Trophoblast cell (in vitro differentiated cells and primary cell): Measurements from ENCODE around the gene SLC35A4.
A peak's percentile ranks its signal among the peaks of the same experiment; 100 is the strongest.

Source experiments
- DNase-seq, 2 donors: peaks; one replicate each; pipeline ENCODE4 v3.0.0-alpha.2; 2016
- H2AFZ ChIP-seq: 2 replicates; pipeline ENCODE4 v1.6.1; 2013; ENCODE audit warnings: low read length, moderate library complexity, mild to moderate bottlenecking; ENCODE audit not compliant: insufficient read depth, poor library complexity
- H2AK5ac ChIP-seq: 2 replicates; pipeline ENCODE4 v1.6.1; 2013; ENCODE audit warnings: mild to moderate bottlenecking, low read length
- H2BK120ac ChIP-seq: 2 replicates; pipeline ENCODE4 v1.6.1; 2013; ENCODE audit warnings: low read length, mild to moderate bottlenecking, moderate library complexity; ENCODE audit not compliant: insufficient read depth, poor library complexity
- H2BK12ac ChIP-seq: 2 replicates; pipeline ENCODE4 v1.6.1; 2013; ENCODE audit warnings: mild to moderate bottlenecking, low read length, moderate library complexity
- H2BK5ac ChIP-seq: 2 replicates; pipeline ENCODE4 v1.6.1; 2013; ENCODE audit warnings: low read length, low read depth, moderate library complexity, mild to moderate bottlenecking; ENCODE audit not compliant: poor library complexity
- H3K14ac ChIP-seq: 2 replicates; pipeline ENCODE4 v1.6.1; 2013; ENCODE audit warnings: mild to moderate bottlenecking, low read length
- H3K18ac ChIP-seq: 2 replicates; pipeline ENCODE4 v1.6.1; 2013; ENCODE audit warnings: mild to moderate bottlenecking, low read length
- H3K23ac ChIP-seq: 2 replicates; pipeline ENCODE4 v1.6.1; 2013; ENCODE audit warnings: low read length
- H3K27ac ChIP-seq: 2 replicates; pipeline ENCODE4 v1.5.1; 2013; ENCODE audit warnings: low read depth, mild to moderate bottlenecking, inconsistent platforms, low read length, moderate library complexity
- H3K27me3 ChIP-seq: 2 replicates; pipeline ENCODE4 v1.6.1; 2013; ENCODE audit warnings: inconsistent platforms, mild to moderate bottlenecking, low read length, moderate library complexity; ENCODE audit not compliant: insufficient read depth
- H3K36me3 ChIP-seq, 2 experiments: 1 replicate in 1 of 2; 2 replicates in 1 of 2; pipeline ENCODE4 v1.6.1; 2013; ENCODE audit warnings: low read length in 2 of 2, mild to moderate bottlenecking in 2 of 2, moderate library complexity in 1 of 2; ENCODE audit not compliant: insufficient read depth in 2 of 2, control insufficient read depth in 1 of 2
- H3K4ac ChIP-seq: 2 replicates; pipeline ENCODE4 v1.6.1; 2013; ENCODE audit warnings: low read depth, mild to moderate bottlenecking, low read length, moderate library complexity
- H3K4me1 ChIP-seq, 2 experiments: 1 replicate in 1 of 2; 2 replicates in 1 of 2; pipeline ENCODE4 v1.6.1; 2013; ENCODE audit warnings: low read length in 2 of 2, mild to moderate bottlenecking in 2 of 2, moderate library complexity in 1 of 2; ENCODE audit not compliant: insufficient read depth in 2 of 2, control insufficient read depth in 1 of 2
- H3K4me2 ChIP-seq: 2 replicates; pipeline ENCODE4 v1.6.1; 2013; ENCODE audit warnings: inconsistent platforms, mild to moderate bottlenecking, low read length, moderate library complexity
- H3K4me3 ChIP-seq: 2 replicates; pipeline ENCODE4 v1.5.1; 2013; ENCODE audit warnings: mild to moderate bottlenecking, low read depth, low read length, inconsistent platforms
- H3K79me1 ChIP-seq: one replicate; pipeline ENCODE4 v1.6.1; 2013; ENCODE audit warnings: low read length
- H3K79me2 ChIP-seq: 2 replicates; pipeline ENCODE4 v1.6.1; 2013; ENCODE audit warnings: low read length, mild to moderate bottlenecking; ENCODE audit not compliant: control insufficient read depth, insufficient read depth, poor library complexity
- H3K9ac ChIP-seq: 2 replicates; pipeline ENCODE4 v1.6.1; 2013; ENCODE audit warnings: mild to moderate bottlenecking, low read length
- H3K9me3 ChIP-seq: 2 replicates; pipeline ENCODE4 v1.6.1; 2013; ENCODE audit warnings: low read depth, mild to moderate bottlenecking, control low read depth, inconsistent platforms, low read length; ENCODE audit not compliant: insufficient read depth
- H4K12ac ChIP-seq: 2 replicates; pipeline ENCODE4 v1.6.1; 2013; ENCODE audit warnings: low read depth, mild to moderate bottlenecking, low read length, moderate library complexity
- H4K8ac ChIP-seq: 2 replicates; pipeline ENCODE4 v1.6.1; 2013; ENCODE audit warnings: low read depth, mild to moderate bottlenecking, low read length, moderate library complexity
- H4K91ac ChIP-seq: one replicate; pipeline ENCODE4 v1.6.1; 2013; ENCODE audit warnings: low read depth, mild to moderate bottlenecking, low read length, moderate library complexity
- WGBS: extraction: QIAGEN DNeasy Blood & Tissue Kit; methylation state at CpG from one replicate; pipeline ENCODE4 v1.1.7; 2013; ENCODE audit warnings: missing lambda C conversion rate; ENCODE audit not compliant: insufficient read length, insufficient coverage; ENCODE audit errors: extremely low coverage; 5-methylcytosine and 5-hydroxymethylcytosine counted together

SLC35A4 gene

GRCh38 chr5:140556438-140556837 is 8.2 kb upstream of the SLC35A4 start:
- peak overlapping the region; percentile 32 for H3K4ac ChIP-seq
- DNase-seq = no peak
- H3K27me3 ChIP-seq = no peaks in the 10 kb centered on the region
- no peak overlapping the region for H2AK5ac ChIP-seq
- H3K4me1 ChIP-seq = peaks cover 4 to 9% of the 10 kb centered on the region in 2 experiments
- no peak overlapping the region for H2BK12ac ChIP-seq
- H3K4me2 ChIP-seq = peak overlapping the region; percentile 61
- H3K79me2 ChIP-seq = peaks cover 7% of the 10 kb centered on the region
- no peak overlapping the region for H3K4me3 ChIP-seq
- no peak overlapping the region for H2BK5ac ChIP-seq
- H2BK120ac ChIP-seq = no peak overlapping the region
- peaks cover 13% of the 10 kb centered on the region in 2 experiments for H3K36me3 ChIP-seq
- no peak overlapping the region for H3K14ac ChIP-seq
- H3K9ac ChIP-seq = no peak overlapping the region
- H4K8ac ChIP-seq = no peak overlapping the region
- H3K23ac ChIP-seq = no peak overlapping the region
- H4K12ac ChIP-seq = no peak overlapping the region
- H3K79me1 ChIP-seq = peaks cover 8% of the 10 kb centered on the region
- H3K27ac ChIP-seq = no peak overlapping the region
- H3K18ac ChIP-seq = no peak overlapping the region
- no peak overlapping the region for H2AFZ ChIP-seq
- WGBS = no CpG with 5 or more reads among the region's 6 CpGs
- H4K91ac ChIP-seq = no peak overlapping the region
- H3K9me3 ChIP-seq = no peaks in the 10 kb centered on the region

GRCh38 chr5:140557136-140557805 is 7.4 kb upstream of the SLC35A4 start, which contains the start of gene SRA1:
SRA1 (minus strand) TSS chr5:140557473; CDS start chr5:140557452, 21 bp downstream.
- peak within 1 kb of the TSS; percentile 92 for H3K9ac ChIP-seq
- H3K4me2 ChIP-seq = peak within 1 kb of the TSS; percentile 61
- peak within 1 kb of the TSS; percentile 81 for H3K4ac ChIP-seq
- DNase-seq = peak; percentile 95
- peaks cover 4 to 9% of the 10 kb centered on the region in 2 experiments for H3K4me1 ChIP-seq
- H3K79me1 ChIP-seq = peaks cover 8% of the 10 kb centered on the region
- peak within 1 kb of the TSS; percentile 87 for H2AFZ ChIP-seq
- peak within 1 kb of the TSS; percentile 89 for H4K12ac ChIP-seq
- H3K18ac ChIP-seq = peak within 1 kb of the TSS; percentile 90
- peaks cover 7% of the 10 kb centered on the region for H3K79me2 ChIP-seq
- no CpG with 5 or more reads among the region's 46 CpGs for WGBS
- no peak within 1 kb of the TSS for H3K23ac ChIP-seq
- H3K9me3 ChIP-seq = no peaks in the 10 kb centered on the region
- peak within 1 kb of the TSS; percentile 40 for H3K27ac ChIP-seq
- peak within 1 kb of the TSS; percentile 85 for H3K4me3 ChIP-seq
- H2BK12ac ChIP-seq = peak within 1 kb of the TSS; percentile 7
- H3K36me3 ChIP-seq = peaks cover 8 to 13% of the 10 kb centered on the region in 2 experiments
- peak within 1 kb of the TSS; percentile 94 for H3K14ac ChIP-seq
- peak within 1 kb of the TSS; percentile 77 for H2BK5ac ChIP-seq
- peak within 1 kb of the TSS; percentile 87 for H4K91ac ChIP-seq
- H2BK120ac ChIP-seq = peak within 1 kb of the TSS; percentile 46
- peak within 1 kb of the TSS; percentile 97 for H4K8ac ChIP-seq
- peak within 1 kb of the TSS; percentile 87 for H2AK5ac ChIP-seq
- H3K27me3 ChIP-seq = no peaks in the 10 kb centered on the region

- Histone ChIP-seq H3K4me1 (peaks cover 4 to 9% of the 10 kb centered on the region in 2 experiments), H3K4me2 (no peak overlapping the region), H3K18ac (no peak overlapping the region), H4K8ac (peak overlapping the region; percentile 87), H2BK5ac (peak overlapping the region; percentile 24), H3K4me3 (no peak overlapping the region), H3K9me3 (no peaks in the 10 kb centered on the region), H4K91ac (peak overlapping the region; percentile 87), H3K9ac (no peak overlapping the region), H3K79me1 (peaks cover 8% of the 10 kb centered on the region), H3K27ac (peak overlapping the region; percentile 30), H2BK120ac (no peak overlapping the region), H3K36me3 (peaks cover 8 to 13% of the 10 kb centered on the region in 2 experiments), H3K23ac (no peak overlapping the region), H2BK12ac (peak overlapping the region; percentile 7), H2AK5ac (peak overlapping the region; percentile 25), H3K4ac (no peak overlapping the region), H3K27me3 (no peaks in the 10 kb centered on the region), H4K12ac (peak overlapping the region; percentile 86), H3K79me2 (peaks cover 7% of the 10 kb centered on the region), H3K14ac (peak overlapping the region; percentile 63), H2AFZ (no peak overlapping the region)
- DNase-seq = no peak
- no CpG with 5 or more reads among the region's 3 CpGs for WGBS
Measured at GRCh38 chr5:140557965-140558364, 6.7 kb upstream of the SLC35A4 start.

- Histone ChIP-seq H4K8ac (no peak overlapping the region), H3K79me2 (peaks cover 7% of the 10 kb centered on the region), H4K12ac (no peak overlapping the region), H3K4me3 (no peak overlapping the region), H3K14ac (no peak overlapping the region), H3K36me3 (peaks cover 8 to 13% of the 10 kb centered on the region in 2 experiments), H2BK12ac (no peak overlapping the region), H3K9me3 (no peaks in the 10 kb centered on the region), H3K27ac (no peak overlapping the region), H2AFZ (no peak overlapping the region), H3K9ac (no peak overlapping the region), H3K4me2 (no peak overlapping the region), H3K4me1 (peaks cover 7 to 12% of the 10 kb centered on the region in 2 experiments), H3K18ac (no peak overlapping the region), H3K27me3 (no peaks in the 10 kb centered on the region), H4K91ac (no peak overlapping the region), H3K79me1 (peaks cover 8% of the 10 kb centered on the region), H2BK120ac (no peak overlapping the region), H3K23ac (no peak overlapping the region), H3K4ac (no peak overlapping the region), H2BK5ac (no peak overlapping the region), H2AK5ac (peak overlapping the region; percentile 12)
- no peak for DNase-seq
- no CpG with 5 or more reads among the region's 9 CpGs for WGBS
Measured at GRCh38 chr5:140558542-140558941, 6.1 kb upstream of the SLC35A4 start.
